PFSK-1 (cell line): ENCODE results near the gene PDZD2.

Experiments
- POLR2AphosphoS5 ChIP-seq: IDR thresholded peaks from 2 replicates; pipeline ENCODE4 v1.6.1; 2012; ENCODE audit warnings: low read depth, mild to moderate bottlenecking, control low read depth, low read length, moderate library complexity
- REST ChIP-seq, 2 experiments: IDR thresholded peaks; 2 replicates each; pipeline versions ENCODE4 v1.6.1 to v1.8.0; 2011 to 2012; ENCODE audit warnings: low read depth in 2 of 2, low read length in 2 of 2, control low read depth in 1 of 2, inconsistent platforms in 1 of 2, mild to moderate bottlenecking in 1 of 2, moderate library complexity in 1 of 2; ENCODE audit not compliant: insufficient read depth in 1 of 2
- SIN3A ChIP-seq: IDR thresholded peaks from 2 replicates; pipeline ENCODE4 v1.6.1; 2012; ENCODE audit warnings: mild to moderate bottlenecking, low read length, moderate library complexity, borderline replicate concordance; ENCODE audit not compliant: insufficient read depth
- TAF1 ChIP-seq: IDR thresholded peaks from 2 replicates; pipeline ENCODE4 v1.6.1; 2012; ENCODE audit warnings: low read length, control low read depth, borderline replicate concordance; ENCODE audit not compliant: insufficient read depth

GRCh38 chr5:31701642-31702299, 62.8 kb downstream of the PDZD2 start:
- no peak for TF ChIP-seq SIN3A
- TF ChIP-seq REST (IDR thresholded peaks at IDR 0.05; ENCODE audit: insufficient read depth in 1 of 2, low read depth in 2 of 2, low read length in 2 of 2) = no peak
- no peak for TF ChIP-seq TAF1
- no peak for TF ChIP-seq POLR2AphosphoS5
